ENCODE measurements around the gene GPALPP1.

GRCh38 chr13:44955406-44955805, 33.9 kb upstream of the GPALPP1 start:
- TF ChIP-seq CTCF (IDR thresholded peaks at IDR 0.05) (no peak), EP300 (IDR thresholded peaks at IDR 0.05) (no peak), RFX5 (IDR thresholded peaks at IDR 0.05) (no peak), MAX (IDR thresholded peaks at IDR 0.05) (no peak), REST (IDR thresholded peaks at IDR 0.05) (no peak)

Data from A549 (cell line).